DND-41 (cell line): ENCODE data around the gene RNASE1.

Experiments used
- ATAC-seq: fragments of 200-7000 bp; cut with Tn5 transposase; 3 replicates; pipeline ENCODE4 v1.9.1; 2021; ENCODE audit warnings: low read depth; ENCODE audit not compliant: insufficient read depth
- DNase-seq: peaks from one replicate; pipeline ENCODE4 v3.0.0-alpha.2; 2020
- H2AFZ ChIP-seq: 2 replicates; pipeline ENCODE4 v1.6.0; 2012; ENCODE audit warnings: low read depth, low read length
- H3K27ac ChIP-seq: 2 replicates; pipeline ENCODE4 v1.5.1; 2012; ENCODE audit warnings: low read length, inconsistent platforms
- H3K27me3 ChIP-seq: fragments of 200-600 bp; sonication (generic); 2 replicates; pipeline ENCODE4 v1.6.0; 2012; ENCODE audit warnings: low read length, mild to moderate bottlenecking, inconsistent platforms; ENCODE audit not compliant: insufficient read depth, poor library complexity
- H3K36me3 ChIP-seq: 2 replicates; pipeline ENCODE4 v1.5.1; 2012; ENCODE audit warnings: low read length, inconsistent platforms; ENCODE audit not compliant: insufficient read depth
- H3K4me1 ChIP-seq: 2 replicates; pipeline ENCODE4 v1.5.1; 2012; ENCODE audit warnings: mild to moderate bottlenecking, low read length; ENCODE audit not compliant: insufficient read depth
- H3K4me2 ChIP-seq: 2 replicates; pipeline ENCODE4 v1.6.0; 2012; ENCODE audit warnings: mild to moderate bottlenecking, moderate library complexity, low read length, inconsistent platforms; ENCODE audit not compliant: insufficient read depth
- H3K4me3 ChIP-seq, 2 experiments: fragments of 200-600 bp in 1 of 2; shearing (Covaris generic) in 1 of 2; 2 replicates each; pipeline ENCODE4 v1.5.1; 2012 to 2016; ENCODE audit warnings: inconsistent platforms in 2 of 2, low read length in 2 of 2, mild to moderate bottlenecking in 2 of 2, low read depth in 1 of 2, moderate library complexity in 1 of 2
- H3K79me2 ChIP-seq: 2 replicates; pipeline ENCODE4 v1.6.0; 2012; ENCODE audit warnings: low read length, inconsistent platforms; ENCODE audit not compliant: insufficient read depth
- H3K9ac ChIP-seq: 2 replicates; pipeline ENCODE4 v1.6.0; 2012; ENCODE audit warnings: low read depth, mild to moderate bottlenecking, inconsistent platforms, low read length, moderate library complexity
- H3K9me3 ChIP-seq: 2 replicates; pipeline ENCODE4 v1.5.1; 2012; ENCODE audit warnings: low read length, moderate library complexity, mild to moderate bottlenecking, inconsistent platforms; ENCODE audit not compliant: insufficient read depth, severe bottlenecking
- H4K20me1 ChIP-seq: 2 replicates; pipeline ENCODE4 v1.6.0; 2012; ENCODE audit warnings: low read length; ENCODE audit not compliant: insufficient read depth
- CTCF ChIP-seq: IDR thresholded peaks from 2 replicates; pipeline ENCODE4 v1.5.1; 2012; ENCODE audit warnings: borderline replicate concordance, low read length, moderate library complexity, mild to moderate bottlenecking; ENCODE audit not compliant: poor library complexity, severe bottlenecking; ENCODE audit errors: extremely low read depth
- EZH2 ChIP-seq: IDR thresholded peaks from 3 replicates; pipeline ENCODE4 v1.6.1; 2012; ENCODE audit warnings: borderline replicate concordance, low read depth, mild to moderate bottlenecking, moderate library complexity, low read length, inconsistent platforms; ENCODE audit not compliant: severe bottlenecking

Gene RNASE1

GRCh38 chr14:20801726-20802125 is 918 bp downstream of the RNASE1 start:
- H3K9ac ChIP-seq = no peak overlapping the region
- H3K27me3 ChIP-seq = no peaks in the 10 kb centered on the region
- ATAC-seq (no peak), DNase-seq (no peak)
- no peak overlapping the region for H3K4me3 ChIP-seq
- H3K4me1 ChIP-seq = no peaks in the 10 kb centered on the region
- no peaks in the 10 kb centered on the region for H3K36me3 ChIP-seq
- H4K20me1 ChIP-seq = no peaks in the 10 kb centered on the region
- H3K27ac ChIP-seq = no peak overlapping the region
- TF ChIP-seq EZH2 (no peak), CTCF (no peak)
- H3K9me3 ChIP-seq = no peaks in the 10 kb centered on the region
- H2AFZ ChIP-seq = no peak overlapping the region
- H3K4me2 ChIP-seq = no peak overlapping the region
- H3K79me2 ChIP-seq = no peaks in the 10 kb centered on the region

- no peaks in the 10 kb centered on the region for H3K27me3 ChIP-seq
- TF ChIP-seq EZH2 = no peak
- TF ChIP-seq CTCF = no peak
Measured at GRCh38 chr14:20799892-20800544, 2.6 kb downstream of the RNASE1 start.

GRCh38 chr14:20799456-20799891 is 3.2 kb downstream of the RNASE1 start:
- ATAC-seq (no peak), DNase-seq (no peak)
- Histone ChIP-seq H2AFZ (no peak overlapping the region), H3K4me2 (no peak overlapping the region), H3K79me2 (no peaks in the 10 kb centered on the region), H3K4me3 (no peak overlapping the region), H3K36me3 (no peaks in the 10 kb centered on the region), H3K9me3 (no peaks in the 10 kb centered on the region), H3K27me3 (no peaks in the 10 kb centered on the region), H3K9ac (no peak overlapping the region), H3K27ac (no peak overlapping the region), H4K20me1 (no peaks in the 10 kb centered on the region), H3K4me1 (no peaks in the 10 kb centered on the region)
- TF ChIP-seq EZH2 (no peak), CTCF (no peak)

More at GRCh38 chr14:20799892-20800544, 2.6 kb downstream of the RNASE1 start:
- Histone ChIP-seq H3K79me2 (no peaks in the 10 kb centered on the region), H3K9ac (no peak overlapping the region), H2AFZ (no peak overlapping the region), H3K9me3 (no peaks in the 10 kb centered on the region), H3K4me2 (no peak overlapping the region), H3K4me1 (no peaks in the 10 kb centered on the region), H3K36me3 (no peaks in the 10 kb centered on the region), H3K27ac (no peak overlapping the region), H3K4me3 (no peak overlapping the region), H4K20me1 (no peaks in the 10 kb centered on the region)
- ATAC-seq (no peak), DNase-seq (no peak)

- TF ChIP-seq CTCF (no peak), EZH2 (no peak)
- H3K27ac ChIP-seq = no peak overlapping the region
Measured at GRCh38 chr14:20798932-20799331, 3.7 kb downstream of the RNASE1 start.

More at GRCh38 chr14:20798932-20799331, 3.7 kb downstream of the RNASE1 start:
- H3K9ac ChIP-seq = no peak overlapping the region
- no peak for ATAC-seq
- H3K79me2 ChIP-seq = no peaks in the 10 kb centered on the region
- no peaks in the 10 kb centered on the region for H3K9me3 ChIP-seq
- H3K4me1 ChIP-seq = no peaks in the 10 kb centered on the region
- no peak overlapping the region for H3K4me3 ChIP-seq
- H3K4me2 ChIP-seq = no peak overlapping the region
- no peak overlapping the region for H2AFZ ChIP-seq
- H3K27me3 ChIP-seq = no peaks in the 10 kb centered on the region
- no peak for DNase-seq
- no peaks in the 10 kb centered on the region for H3K36me3 ChIP-seq
- no peaks in the 10 kb centered on the region for H4K20me1 ChIP-seq
